ENCODE results near the gene IL9. TPM values are rescaled to one million over a fixed set of nuclear protein-coding genes. Genes with fewer than 3 reads are reported as not detected.
A peak's percentile ranks its signal among the peaks of the same experiment; 100 is the strongest.

The IL9 gene
- total RNA-seq, 1 experiment from 2014 or later = not detected

DNA sequence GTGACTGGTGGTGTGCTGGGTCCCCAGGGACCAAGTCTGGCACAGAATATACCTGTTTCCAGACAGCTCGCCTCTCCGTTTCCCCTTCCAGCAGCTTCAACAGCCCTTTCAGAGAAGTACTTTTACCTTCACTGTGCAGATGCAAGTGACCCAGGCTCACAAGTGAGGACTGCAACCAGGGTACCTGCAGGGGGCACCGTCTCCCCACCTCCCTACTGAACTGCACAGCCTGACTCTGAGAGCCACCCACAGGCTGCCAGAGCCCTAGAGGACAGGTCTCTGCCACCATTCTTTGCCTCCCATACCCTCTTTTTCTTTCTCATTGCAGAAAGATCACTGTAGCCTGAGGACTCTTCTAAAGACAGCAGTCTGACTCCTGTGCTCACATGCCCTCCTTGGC lies 15.4 kb downstream of the IL9 start:
- no TSS peak for BruUV-seq (replicated peaks)
- Histone ChIP-seq H3K9me2 (ENCODE audit: insufficient read depth) (no peaks in the 10 kb centered on the region), H3K9me3 (ENCODE audit: insufficient read depth, low read depth) (no peaks in the 10 kb centered on the region), H3K79me2 (ENCODE audit: low read depth) (no peaks in the 10 kb centered on the region), H3K4me2 (0 out of 2 replicates have a peak overlapping the region, but pooled peaks have one; percentile 48), H3K36me3 (ENCODE audit: low read depth) (no peaks in the 10 kb centered on the region), H3K4me1 (replicated peaks; ENCODE audit: insufficient read depth) (peaks cover 14% of the 10 kb centered on the region), H4K20me1 (ENCODE audit: insufficient read depth) (no peaks in the 10 kb centered on the region), H3K27ac (no peak overlapping the region), H3F3A (ENCODE audit: insufficient read depth, low read depth) (no peaks in the 10 kb centered on the region), H3K27me3 (ENCODE audit: insufficient read depth, low read depth) (peaks cover 17% of the 10 kb centered on the region), H3K4me3 (no peak overlapping the region), H2AFZ (no peak overlapping the region)
- peak in 1 of 2 experiments; percentile 30 for DNase-seq
- intact Hi-C loops (cut with micrococcal nuclease; ENCODE audit: unreplicated experiment) = no loop called here
- POLR2A ChIA-PET (ENCODE audit: unreplicated experiment) = no interaction called here
- no peak for TF ChIP-seq EZH2 (IDR thresholded peaks at IDR 0.05; ENCODE audit: low read depth)
- TF ChIP-seq, protein P1, sequence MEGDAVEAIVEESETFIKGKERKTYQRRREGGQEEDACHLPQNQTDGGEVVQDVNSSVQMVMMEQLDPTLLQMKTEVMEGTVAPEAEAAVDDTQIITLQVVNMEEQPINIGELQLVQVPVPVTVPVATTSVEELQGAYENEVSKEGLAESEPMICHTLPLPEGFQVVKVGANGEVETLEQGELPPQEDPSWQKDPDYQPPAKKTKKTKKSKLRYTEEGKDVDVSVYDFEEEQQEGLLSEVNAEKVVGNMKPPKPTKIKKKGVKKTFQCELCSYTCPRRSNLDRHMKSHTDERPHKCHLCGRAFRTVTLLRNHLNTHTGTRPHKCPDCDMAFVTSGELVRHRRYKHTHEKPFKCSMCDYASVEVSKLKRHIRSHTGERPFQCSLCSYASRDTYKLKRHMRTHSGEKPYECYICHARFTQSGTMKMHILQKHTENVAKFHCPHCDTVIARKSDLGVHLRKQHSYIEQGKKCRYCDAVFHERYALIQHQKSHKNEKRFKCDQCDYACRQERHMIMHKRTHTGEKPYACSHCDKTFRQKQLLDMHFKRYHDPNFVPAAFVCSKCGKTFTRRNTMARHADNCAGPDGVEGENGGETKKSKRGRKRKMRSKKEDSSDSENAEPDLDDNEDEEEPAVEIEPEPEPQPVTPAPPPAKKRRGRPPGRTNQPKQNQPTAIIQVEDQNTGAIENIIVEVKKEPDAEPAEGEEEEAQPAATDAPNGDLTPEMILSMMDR (conservative IDR thresholded peaks at IDR 0.05) = peak; percentile 51
- CTCF ChIA-PET = no interaction called here

DNA sequence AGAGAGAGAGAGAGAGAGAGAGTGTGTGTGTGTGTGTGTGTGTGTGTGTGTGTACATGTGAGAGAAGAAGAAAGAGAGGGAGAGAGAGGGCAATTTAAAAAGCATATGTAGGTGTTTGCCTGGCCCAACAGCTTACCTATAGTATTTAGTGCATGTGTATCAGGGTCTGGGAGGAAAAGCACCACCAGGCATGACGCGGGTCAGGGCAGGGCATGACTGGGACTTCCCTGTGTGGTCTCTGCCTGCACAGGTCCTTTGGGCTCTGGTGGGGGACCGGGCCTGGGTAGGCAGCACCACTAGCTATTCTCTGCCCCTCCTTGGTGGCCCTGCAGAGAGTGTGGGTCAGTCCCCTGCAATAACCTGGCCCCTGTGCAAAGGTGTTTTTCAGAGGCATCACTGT lies 16.1 kb downstream of the IL9 start:
- peaks cover 14% of the 10 kb centered on the region for H3K4me1 ChIP-seq (replicated peaks; ENCODE audit: insufficient read depth)
- H3K27ac ChIP-seq = no peak overlapping the region
- H3K79me2 ChIP-seq (ENCODE audit: low read depth) = no peaks in the 10 kb centered on the region
- H3F3A ChIP-seq (ENCODE audit: insufficient read depth, low read depth) = no peaks in the 10 kb centered on the region
- TF ChIP-seq EZH2 (IDR thresholded peaks at IDR 0.05; ENCODE audit: low read depth) = no peak
- TF ChIP-seq, protein P1 (conservative IDR thresholded peaks at IDR 0.05) = no peak
- H3K27me3 ChIP-seq (ENCODE audit: insufficient read depth, low read depth) = peaks cover 17% of the 10 kb centered on the region
- DNase-seq = no peak
- H3K9me3 ChIP-seq (ENCODE audit: insufficient read depth, low read depth) = no peaks in the 10 kb centered on the region
- intact Hi-C loops (cut with micrococcal nuclease; ENCODE audit: unreplicated experiment) = no loop called here
- no peaks in the 10 kb centered on the region for H3K36me3 ChIP-seq (ENCODE audit: low read depth)
- ChIA-PET CTCF (no interaction called here), POLR2A (ENCODE audit: unreplicated experiment) (no interaction called here)
- no peaks in the 10 kb centered on the region for H3K9me2 ChIP-seq (ENCODE audit: insufficient read depth)
- no peak overlapping the region for H2AFZ ChIP-seq
- no peaks in the 10 kb centered on the region for H4K20me1 ChIP-seq (ENCODE audit: insufficient read depth)
- no TSS peak for BruUV-seq (replicated peaks)
- no peak overlapping the region for H3K4me2 ChIP-seq
- H3K4me3 ChIP-seq = no peak overlapping the region

- Histone ChIP-seq H3K27me3 (ENCODE audit: insufficient read depth, low read depth) (peaks cover 21% of the 10 kb centered on the region), H3F3A (ENCODE audit: insufficient read depth, low read depth) (no peaks in the 10 kb centered on the region), H3K4me3 (no peak overlapping the region), H4K20me1 (ENCODE audit: insufficient read depth) (no peaks in the 10 kb centered on the region), H3K36me3 (ENCODE audit: low read depth) (no peaks in the 10 kb centered on the region), H3K4me2 (no peak overlapping the region), H2AFZ (no peak overlapping the region), H3K27ac (no peak overlapping the region), H3K4me1 (replicated peaks; ENCODE audit: insufficient read depth) (peaks cover 14% of the 10 kb centered on the region), H3K79me2 (ENCODE audit: low read depth) (no peaks in the 10 kb centered on the region), H3K9me3 (ENCODE audit: insufficient read depth, low read depth) (no peaks in the 10 kb centered on the region), H3K9me2 (ENCODE audit: insufficient read depth) (no peaks in the 10 kb centered on the region)
- TF ChIP-seq EZH2 (IDR thresholded peaks at IDR 0.05; ENCODE audit: low read depth) = no peak
- TF ChIP-seq, protein P1 (conservative IDR thresholded peaks at IDR 0.05) = no peak
- DNase-seq = no peak
- BruUV-seq (replicated peaks) = no TSS peak
- ChIA-PET CTCF (interaction anchor here (0.5 kb wide), 1 partner anchor 267 kb away, joined by 3 read pairs; no protein-coding TSS in a partner anchor), POLR2A (ENCODE audit: unreplicated experiment) (no interaction called here)
- intact Hi-C loops (cut with micrococcal nuclease; ENCODE audit: unreplicated experiment) = no loop called here
Observed at GRCh38 chr5:135878156-135878620, 17.5 kb downstream of the IL9 start.
